Measurements from ENCODE around the gene MLST8.

Gene MLST8

DNA sequence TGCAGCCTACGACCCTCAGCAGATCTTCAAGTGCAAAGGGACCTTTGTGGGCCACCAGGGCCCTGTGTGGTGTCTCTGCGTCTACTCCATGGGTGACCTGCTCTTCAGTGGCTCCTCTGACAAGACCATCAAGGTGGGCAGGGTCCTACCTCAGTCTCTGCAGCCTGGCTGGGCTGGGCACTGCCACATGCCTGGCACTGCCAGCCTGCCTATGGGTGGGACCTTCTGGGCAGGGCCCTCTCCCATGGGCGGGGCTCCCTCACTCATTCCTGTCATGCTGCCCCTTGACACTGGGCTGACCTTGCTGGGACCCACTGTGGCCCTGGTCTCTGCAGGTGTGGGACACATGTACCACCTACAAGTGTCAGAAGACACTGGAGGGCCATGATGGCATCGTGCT is 31.3 kb upstream of the MLST8 start:
- no peak for DNase-seq

DNA sequence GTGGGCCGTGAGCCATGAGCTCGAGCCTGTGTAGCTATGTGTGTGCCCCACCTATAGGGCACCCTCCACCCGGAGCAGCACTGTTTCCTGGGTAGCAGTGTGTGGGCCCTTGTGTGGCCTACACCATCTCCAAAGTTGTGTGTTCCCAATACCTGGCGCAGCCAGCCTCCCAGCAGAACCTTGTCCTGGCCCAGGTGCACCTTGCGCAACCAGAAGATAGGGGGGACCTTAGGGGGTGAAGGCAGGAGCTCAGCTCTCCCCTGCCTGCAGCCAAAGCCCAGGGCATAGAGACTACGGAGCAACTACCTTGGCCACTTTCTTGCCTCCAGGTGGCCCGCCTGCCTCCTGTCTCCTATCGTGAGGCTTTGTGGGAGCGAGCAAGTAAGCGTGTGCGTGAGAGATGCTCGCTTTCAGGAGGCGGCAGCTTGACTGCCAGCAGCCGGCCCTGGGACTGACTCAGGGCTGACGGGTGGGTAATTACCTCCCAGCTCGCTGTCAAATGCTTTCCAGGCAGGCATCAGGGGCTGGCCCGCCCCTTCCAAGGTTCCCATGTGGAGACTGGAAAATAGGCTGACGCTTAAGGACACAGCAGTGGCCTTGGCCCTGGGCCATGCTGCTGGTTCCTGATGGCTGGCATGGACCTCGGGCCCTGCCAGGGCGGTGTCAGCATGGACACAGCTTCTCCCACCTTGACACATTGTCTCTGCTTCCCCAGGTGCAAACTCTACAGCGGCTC is 30.7 kb upstream of the MLST8 start:
- no peak for DNase-seq

DNA sequence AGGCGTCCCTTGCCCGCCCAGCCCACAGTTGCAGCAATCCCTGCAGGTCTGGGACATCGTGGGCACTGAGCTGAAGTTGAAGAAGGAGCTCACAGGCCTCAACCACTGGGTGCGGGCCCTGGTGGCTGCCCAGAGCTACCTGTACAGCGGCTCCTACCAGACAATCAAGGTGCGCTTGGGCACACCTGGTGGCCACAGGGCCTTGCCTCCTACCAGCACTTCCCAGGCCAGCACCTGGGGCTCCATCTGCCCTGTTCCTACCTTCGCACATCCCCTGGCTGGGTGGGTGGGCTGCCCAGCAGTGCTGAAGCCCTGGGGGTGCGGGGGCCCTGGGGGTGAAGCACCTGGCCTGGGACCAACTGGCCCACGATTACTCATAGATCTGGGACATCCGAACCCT is 29.8 kb upstream of the MLST8 start:
- DNase-seq, result no peak

DNA sequence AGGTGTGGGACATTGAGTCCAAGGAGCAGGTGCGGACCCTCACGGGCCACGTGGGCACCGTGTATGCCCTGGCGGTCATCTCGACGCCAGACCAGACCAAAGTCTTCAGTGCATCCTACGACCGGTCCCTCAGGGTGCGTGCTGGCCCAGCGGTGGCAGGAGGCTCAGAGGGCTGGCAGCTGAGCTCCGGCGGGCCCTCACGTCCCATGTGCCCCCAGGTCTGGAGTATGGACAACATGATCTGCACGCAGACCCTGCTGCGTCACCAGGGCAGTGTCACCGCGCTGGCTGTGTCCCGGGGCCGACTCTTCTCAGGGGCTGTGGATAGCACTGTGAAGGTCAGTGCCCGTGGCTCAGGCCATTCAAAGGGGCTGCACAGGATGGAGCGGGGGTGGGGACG is 29.2 kb upstream of the MLST8 start:
- DNase-seq, result no peak

- DNase-seq, result no peak
Measured at GRCh38 chr16:2177101-2177500, 28.2 kb upstream of the MLST8 start.

- no peak for DNase-seq
Measured at GRCh38 chr16:2177561-2177960, 27.7 kb upstream of the MLST8 start.

DNA sequence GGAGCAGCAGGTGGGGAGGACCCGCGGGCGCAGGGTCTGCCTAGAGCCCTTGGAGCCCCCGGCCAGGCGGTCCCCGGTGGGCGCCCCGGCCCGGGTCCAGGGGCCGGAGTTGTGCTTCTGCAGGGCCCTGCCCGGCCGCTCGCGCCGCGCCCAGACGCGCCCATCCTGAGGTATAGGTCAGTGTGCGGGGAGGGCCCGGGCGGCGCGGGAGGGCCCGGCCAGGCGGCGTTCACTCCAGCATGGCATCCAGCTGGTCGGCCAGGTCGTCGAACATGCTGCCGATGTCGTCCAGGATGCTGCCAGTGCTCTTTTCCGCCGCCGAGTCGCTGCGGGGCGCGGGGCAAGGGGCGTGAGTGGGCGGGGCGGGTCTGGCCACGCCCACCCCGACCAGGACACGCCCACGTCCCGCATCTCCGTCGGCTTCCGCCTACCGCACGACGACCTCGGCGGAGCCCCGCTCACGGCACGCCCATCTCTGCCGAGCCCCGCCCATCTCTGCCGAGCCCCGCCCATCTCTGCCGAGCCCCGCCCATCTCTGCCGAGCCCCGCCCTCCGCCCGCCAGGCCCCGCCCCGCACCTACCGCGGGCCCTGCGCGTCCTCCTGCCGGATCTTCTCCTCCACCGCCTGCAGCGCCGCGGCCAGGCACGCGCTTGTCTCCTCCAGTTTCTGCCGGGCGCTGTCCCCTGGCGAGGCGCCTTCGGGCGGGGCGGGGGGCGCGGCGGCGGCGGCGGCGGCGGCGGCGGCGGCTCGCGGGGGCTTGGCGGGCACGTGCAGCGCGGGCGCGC is 26.7 kb upstream of the MLST8 start:
- DNase-seq, result no peak

DNA sequence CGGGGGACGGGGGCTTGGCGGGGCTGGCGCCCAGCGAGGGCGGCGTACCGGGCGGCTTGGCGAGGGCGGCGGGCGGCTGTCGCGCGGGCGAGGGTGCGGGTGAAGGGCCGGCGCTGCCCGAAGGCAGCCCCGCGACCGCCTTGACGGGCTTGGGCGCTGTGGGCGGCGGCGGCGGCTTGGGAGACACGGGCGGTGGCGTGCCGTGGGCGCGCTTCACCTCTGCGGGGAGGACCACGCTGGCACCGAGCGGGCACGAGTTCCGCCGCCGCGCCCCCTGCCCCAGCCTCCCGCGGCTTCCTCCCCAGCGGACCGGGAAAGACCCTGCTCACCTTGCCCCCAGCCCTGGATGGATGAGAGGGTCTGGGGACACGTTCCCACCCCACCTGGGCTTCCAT is 26.1 kb upstream of the MLST8 start:
- DNase-seq, result no peak

DNA sequence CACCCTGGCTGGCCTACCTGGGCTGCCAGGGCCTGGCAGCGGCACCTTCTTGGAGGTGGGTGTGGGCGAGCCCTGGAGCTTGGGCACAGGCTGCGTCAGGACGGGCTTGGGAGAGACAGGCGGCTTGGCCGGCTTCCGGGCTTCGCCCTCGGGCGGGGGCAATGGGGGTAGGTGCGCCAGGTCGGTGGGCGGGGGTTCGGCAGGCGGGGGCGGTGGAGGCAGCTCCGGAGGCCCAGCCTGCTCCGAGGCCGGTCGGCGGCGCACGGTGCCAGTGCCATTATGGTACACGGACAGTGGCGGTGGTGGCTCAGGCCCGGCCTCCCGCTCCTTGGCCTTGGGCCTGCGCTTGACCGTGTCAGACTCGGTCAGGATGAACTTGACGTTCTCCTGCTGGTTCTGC is 25.7 kb upstream of the MLST8 start:
- no peak for DNase-seq

DNA sequence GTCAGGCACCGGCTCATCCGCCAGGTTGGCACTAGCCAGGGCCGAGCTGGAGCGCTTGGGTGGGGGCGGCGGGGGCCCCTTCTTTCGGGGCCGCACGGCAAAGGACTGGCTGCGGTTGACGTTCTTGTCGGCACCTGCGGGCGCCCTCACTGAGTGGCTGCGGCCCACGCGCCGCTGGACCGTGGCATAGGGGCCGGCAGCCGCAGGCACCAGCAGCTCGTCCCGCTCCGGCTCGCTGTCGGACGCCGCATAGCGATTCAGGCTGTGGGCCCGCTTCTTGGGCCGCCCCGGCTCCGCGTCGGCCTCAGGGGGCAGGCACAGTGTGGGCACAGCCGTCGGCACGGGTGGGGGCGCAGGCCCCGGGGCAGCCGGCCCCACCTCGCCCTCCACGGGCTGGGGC is 24.8 kb upstream of the MLST8 start:
- no peak for DNase-seq

- no peak for DNase-seq
Measured at GRCh38 chr16:2180962-2181923, 24.0 kb upstream of the MLST8 start.

DNA sequence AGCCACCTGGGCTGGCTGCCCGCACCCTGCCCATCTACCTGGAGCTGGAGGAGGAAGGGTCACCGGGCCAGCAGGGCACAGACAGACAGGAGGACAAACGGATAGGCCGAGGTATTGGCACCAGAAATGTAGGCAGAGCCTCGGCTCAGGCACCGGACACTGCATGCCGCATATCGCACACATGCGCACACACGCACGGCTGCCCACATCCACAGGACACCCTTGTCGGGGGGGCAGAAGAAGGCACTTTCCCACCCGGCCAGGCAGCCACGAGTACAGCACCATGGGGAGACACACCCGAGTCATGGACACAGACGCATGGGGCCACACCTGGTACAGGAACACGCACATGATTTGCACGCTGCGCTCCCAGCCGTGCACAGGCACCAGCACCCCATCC is 23.3 kb upstream of the MLST8 start:
- DNase-seq, result no peak

DNA sequence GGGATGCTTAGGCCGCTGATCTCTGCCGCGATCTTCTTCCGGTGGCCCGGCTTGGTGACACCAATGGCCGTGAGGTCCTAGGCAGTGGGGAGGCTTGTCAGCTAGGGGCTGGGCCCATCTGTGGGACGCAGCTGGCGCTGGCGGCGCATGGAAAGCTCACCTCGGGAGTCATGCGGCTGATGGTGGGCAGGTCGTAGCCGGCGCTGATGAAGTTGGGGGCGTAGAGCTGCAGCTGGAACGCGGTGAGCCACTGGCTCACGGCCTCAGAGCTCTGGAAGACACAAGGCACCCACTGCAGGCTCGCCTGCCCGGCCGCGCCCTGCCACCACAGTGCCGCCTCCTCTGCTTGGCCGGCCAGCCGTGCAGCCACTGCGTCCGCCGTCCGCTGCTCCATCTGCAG is 21.6 kb upstream of the MLST8 start:
- no peak for DNase-seq

GRCh38 chr16:2184346-2184745 is 20.9 kb upstream of the MLST8 start:
- no peak for DNase-seq

- no peak for DNase-seq
Measured at GRCh38 chr16:2184962-2185361, 20.3 kb upstream of the MLST8 start.

DNA sequence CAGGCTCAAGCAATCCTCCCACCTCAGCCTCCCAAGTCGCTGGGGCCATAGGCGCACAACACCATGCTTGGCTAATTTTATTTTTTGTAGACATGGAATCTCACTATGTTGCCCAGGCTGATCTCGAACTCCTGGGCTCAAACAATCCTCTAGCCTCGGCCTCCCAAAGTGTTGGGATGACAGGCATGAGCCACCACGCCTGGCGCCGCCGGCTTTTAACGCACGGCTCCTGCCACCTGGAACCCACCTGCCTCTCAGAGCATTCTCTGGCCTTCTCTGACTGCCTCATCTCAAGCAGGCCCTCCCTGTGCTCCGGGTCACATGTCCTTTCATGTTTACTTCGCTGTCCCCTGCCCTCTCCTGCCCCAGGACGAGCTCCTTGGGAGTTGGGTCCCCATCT is 19.2 kb upstream of the MLST8 start:
- no peak for DNase-seq

DNA sequence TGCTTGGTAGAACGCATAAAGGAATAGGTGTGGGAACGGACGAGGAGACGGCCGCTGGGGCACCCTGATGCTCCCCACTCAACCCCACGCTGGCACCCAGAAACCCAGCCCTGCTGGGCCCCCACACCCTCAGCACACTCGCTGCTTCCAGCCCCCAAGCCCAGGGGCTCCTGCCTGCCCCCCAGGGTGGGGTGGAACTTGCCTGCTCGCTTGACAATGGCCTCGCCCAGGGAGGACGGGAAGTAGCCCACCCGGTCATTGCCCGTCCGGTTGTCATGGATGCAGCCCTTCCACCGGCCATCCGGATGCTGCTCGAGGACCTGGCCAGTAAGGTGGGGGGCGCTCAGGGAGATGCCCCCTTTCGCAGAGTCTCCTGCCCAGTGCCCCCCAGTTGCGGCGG is 18.7 kb upstream of the MLST8 start:
- no peak for DNase-seq

GRCh38 chr16:2187212-2187611 is 18.0 kb upstream of the MLST8 start:
- no peak for DNase-seq

GRCh38 chr16:2188395-2188794 is 16.9 kb upstream of the MLST8 start:
- no peak for DNase-seq

GRCh38 chr16:2189252-2189893 is 15.9 kb upstream of the MLST8 start:
- DNase-seq, result no peak

DNA sequence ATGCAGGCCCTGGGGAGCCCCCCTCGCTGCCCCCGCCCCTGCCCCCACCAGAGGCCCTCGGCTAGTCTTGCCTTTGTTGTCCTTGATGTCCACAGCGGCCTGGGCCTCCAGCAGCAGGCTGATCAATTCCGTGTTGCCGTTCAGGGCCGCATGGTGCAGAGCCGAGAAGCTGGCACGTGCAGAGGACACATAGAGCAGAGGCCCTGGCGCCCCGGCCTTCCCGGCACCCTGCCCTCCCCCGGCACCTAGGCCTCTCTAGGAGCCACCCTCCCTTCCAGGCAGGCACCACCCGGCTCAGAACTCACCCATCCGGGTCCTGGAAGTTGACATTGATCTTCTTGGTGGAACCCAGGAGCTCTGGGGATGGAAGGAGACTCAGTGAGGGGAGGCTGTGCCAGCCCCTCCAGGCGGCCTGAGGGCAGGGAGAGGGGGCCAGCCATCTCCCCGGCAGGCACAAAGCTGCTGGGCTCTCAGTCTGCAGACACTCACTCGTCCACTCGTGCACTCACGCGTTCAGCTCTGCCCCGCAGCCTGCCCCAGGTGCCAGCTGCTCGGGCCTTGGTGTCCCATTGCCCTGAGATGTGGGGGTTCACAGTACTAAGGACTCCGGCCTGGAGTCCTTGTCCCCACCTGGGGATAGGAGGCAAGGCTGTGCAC is 15.1 kb upstream of the MLST8 start:
- DNase-seq, result no peak

DNA sequence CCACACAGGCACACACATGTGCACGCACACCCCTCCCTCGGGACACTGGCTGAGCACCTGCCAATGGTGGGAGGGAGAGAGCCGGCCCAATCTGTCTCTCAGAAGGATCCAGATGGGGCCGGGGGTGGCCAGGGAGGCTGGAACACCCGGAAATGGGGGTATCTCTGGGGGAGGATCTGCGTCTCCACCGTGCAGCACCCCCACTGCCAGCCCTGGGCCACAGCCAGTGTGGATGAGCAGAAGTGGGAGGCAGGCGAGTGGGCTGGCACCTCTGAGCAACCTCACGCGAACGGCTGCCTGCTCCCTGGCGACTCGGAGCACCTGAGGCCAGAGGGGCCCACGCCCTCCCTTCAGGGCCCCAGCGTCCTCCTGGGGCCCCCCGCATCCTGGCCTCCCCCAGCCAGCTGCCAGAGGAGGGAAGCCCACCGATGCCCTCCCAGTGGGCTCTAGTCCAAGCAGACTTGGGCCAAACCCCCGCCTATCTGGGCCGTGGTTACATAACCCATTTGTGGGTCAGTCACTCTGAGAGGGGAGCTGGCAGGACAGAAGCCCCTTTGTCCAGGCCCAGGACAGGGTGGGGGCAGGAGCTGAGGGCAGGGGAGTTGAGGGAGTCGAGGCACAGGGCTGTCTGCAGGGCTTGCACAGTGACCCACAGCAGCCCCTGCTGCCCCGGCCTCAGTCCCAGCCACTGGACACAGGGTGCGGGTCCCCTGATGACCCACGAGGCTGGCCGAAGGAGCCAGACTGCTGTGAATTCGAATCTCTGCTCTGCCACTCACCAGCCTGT is 14.4 kb upstream of the MLST8 start:
- DNase-seq, result no peak

Data from NCI-H1694 (cell line).